WTC11 (cell line): ENCODE measurements around the gene PTP4A1. TPM values are rescaled to one million over a fixed set of nuclear protein-coding genes. Genes with fewer than 3 reads are reported as not detected.

Experiments
- ATAC-seq: fragments of 200-7000 bp; cut with Tn5 transposase; 2 replicates; pipeline ENCODE4 v1.10.0; 2021; ENCODE audit warnings: mild to moderate bottlenecking, moderate library complexity
- CTCF ChIA-PET: fragments of 300-600 bp; sonication (Branson Sonifier 250); formaldehyde crosslinking; loops from one replicate; lab custom pipeline; 2021; ENCODE audit warnings: antibody characterized with exemption; lab: Charles Lee
- POLR2A ChIA-PET: fragments of 350-600 bp; sonication (Branson Sonifier 250); formaldehyde crosslinking; loops from one replicate; lab custom pipeline; 2021; ENCODE audit warnings: antibody characterized with exemption; lab: Charles Lee
- DNase-seq: peaks from one replicate; pipeline ENCODE4 v3.0.0; 2021; ENCODE audit warnings: low spot score
- H3K27ac Mint-ChIP-seq: 2 replicates; pipeline ENCODE4 v1.8.0; 2021; ENCODE audit warnings: mixed read lengths
- H3K27me3 Mint-ChIP-seq: 2 replicates; pipeline ENCODE4 v1.8.0; 2021; ENCODE audit warnings: low read depth, mild to moderate bottlenecking, moderate library complexity, mixed read lengths
- H3K36me3 Mint-ChIP-seq: 2 replicates; pipeline ENCODE4 v1.8.0; 2021; ENCODE audit warnings: mixed read lengths
- H3K4me1 Mint-ChIP-seq: 2 replicates; pipeline ENCODE4 v1.8.0; 2022; ENCODE audit warnings: mixed read lengths
- H3K4me3 Mint-ChIP-seq: 2 replicates; pipeline ENCODE4 v1.8.0; 2021; ENCODE audit warnings: mild to moderate bottlenecking, moderate library complexity, mixed read lengths
- H3K9me3 Mint-ChIP-seq: 2 replicates; pipeline ENCODE4 v1.8.0; 2021; ENCODE audit warnings: mixed read lengths
- GABPB1 ChIP-seq: sonication (generic); formaldehyde crosslinking; IDR thresholded peaks from 2 replicates; pipeline ENCODE4 v1.8.1; 2023; ENCODE audit warnings: mild to moderate bottlenecking, missing genetic modification reagents
- KAT7 ChIP-seq: sonication (generic); formaldehyde crosslinking; IDR thresholded peaks from 2 replicates; pipeline ENCODE4 v1.8.1; 2023; ENCODE audit warnings: missing genetic modification reagents, mild to moderate bottlenecking, borderline replicate concordance
- NFATC4 ChIP-seq: fragments of 250-450 bp; sonication (Bioruptor Pico); IDR thresholded peaks from 2 replicates; pipeline ENCODE4 v1.9.0; 2021; ENCODE audit warnings: mild to moderate bottlenecking
- NR1H2 ChIP-seq: sonication (generic); formaldehyde crosslinking; IDR thresholded peaks from 2 replicates; pipeline ENCODE4 v1.9.0; 2021; ENCODE audit warnings: mild to moderate bottlenecking, moderate library complexity, missing genetic modification reagents
- RELA ChIP-seq: sonication (generic); formaldehyde crosslinking; IDR thresholded peaks from 2 replicates; pipeline ENCODE4 v1.8.1; 2022; ENCODE audit warnings: missing genetic modification reagents, mild to moderate bottlenecking, borderline replicate concordance
- SP1 ChIP-seq: sonication (generic); formaldehyde crosslinking; conservative IDR thresholded peaks from 2 replicates; pipeline ENCODE4 v1.8.1; 2022; ENCODE audit warnings: missing genetic modification reagents
- TCF7 ChIP-seq: sonication (generic); formaldehyde crosslinking; IDR thresholded peaks from 2 replicates; pipeline ENCODE4 v1.8.0; 2022; ENCODE audit warnings: mild to moderate bottlenecking, low read depth, missing genetic modification reagents, moderate library complexity
- total RNA-seq: library from RNA; stranded (reverse); gene quantifications from 3 replicates; pipeline ENCODE4 v1.2.3, GENCODE V29; 2021
- TF ChIP-seq, protein P1 (sequence below): sonication (generic); formaldehyde crosslinking; IDR thresholded peaks from 2 replicates; pipeline ENCODE4 v1.8.1; 2023; ENCODE audit warnings: mild to moderate bottlenecking, missing genetic modification reagents
- TF ChIP-seq, protein P2 (sequence below): fragments of 250-450 bp; sonication (Bioruptor Pico); IDR thresholded peaks from 2 replicates; pipeline ENCODE4 v1.9.0; 2021; ENCODE audit warnings: mild to moderate bottlenecking
- TF ChIP-seq, protein P3 (sequence below): sonication (generic); formaldehyde crosslinking; IDR thresholded peaks from 2 replicates; pipeline ENCODE4 v1.8.0; 2022; ENCODE audit warnings: mild to moderate bottlenecking, missing genetic modification reagents
- TF ChIP-seq, protein P4 (sequence below): sonication (generic); formaldehyde crosslinking; IDR thresholded peaks from 2 replicates; pipeline ENCODE4 v1.8.1; 2022; ENCODE audit warnings: low read depth, missing genetic modification reagents, borderline replicate concordance
- TF ChIP-seq, protein P5 (sequence below): fragments of 250-450 bp; sonication (Bioruptor Pico); IDR thresholded peaks from 2 replicates; pipeline ENCODE4 v2.1.2; 2022; ENCODE audit warnings: mild to moderate bottlenecking, moderate library complexity
- TF ChIP-seq, protein P6 (sequence below): sonication (generic); formaldehyde crosslinking; IDR thresholded peaks from 2 replicates; pipeline ENCODE4 v1.8.1; 2023; ENCODE audit warnings: mild to moderate bottlenecking, moderate library complexity, missing genetic modification reagents
- TF ChIP-seq, protein P7 (sequence below): sonication (generic); formaldehyde crosslinking; IDR thresholded peaks from 2 replicates; pipeline ENCODE4 v1.8.1; 2022; ENCODE audit warnings: missing genetic modification reagents, borderline replicate concordance
- TF ChIP-seq, protein P8 (sequence below): fragments of 200-600 bp; IDR thresholded peaks from 2 replicates; pipeline ENCODE4 v1.8.0; 2022; ENCODE audit warnings: antibody characterized with exemption
- TF ChIP-seq, protein P9 (sequence below): sonication (generic); formaldehyde crosslinking; IDR thresholded peaks from 2 replicates; pipeline ENCODE4 v1.8.0; 2023; ENCODE audit warnings: mild to moderate bottlenecking, missing genetic modification reagents

Gene PTP4A1
- total RNA-seq, 1 experiment from 2014 or later = 56.9 TPM

DNA sequence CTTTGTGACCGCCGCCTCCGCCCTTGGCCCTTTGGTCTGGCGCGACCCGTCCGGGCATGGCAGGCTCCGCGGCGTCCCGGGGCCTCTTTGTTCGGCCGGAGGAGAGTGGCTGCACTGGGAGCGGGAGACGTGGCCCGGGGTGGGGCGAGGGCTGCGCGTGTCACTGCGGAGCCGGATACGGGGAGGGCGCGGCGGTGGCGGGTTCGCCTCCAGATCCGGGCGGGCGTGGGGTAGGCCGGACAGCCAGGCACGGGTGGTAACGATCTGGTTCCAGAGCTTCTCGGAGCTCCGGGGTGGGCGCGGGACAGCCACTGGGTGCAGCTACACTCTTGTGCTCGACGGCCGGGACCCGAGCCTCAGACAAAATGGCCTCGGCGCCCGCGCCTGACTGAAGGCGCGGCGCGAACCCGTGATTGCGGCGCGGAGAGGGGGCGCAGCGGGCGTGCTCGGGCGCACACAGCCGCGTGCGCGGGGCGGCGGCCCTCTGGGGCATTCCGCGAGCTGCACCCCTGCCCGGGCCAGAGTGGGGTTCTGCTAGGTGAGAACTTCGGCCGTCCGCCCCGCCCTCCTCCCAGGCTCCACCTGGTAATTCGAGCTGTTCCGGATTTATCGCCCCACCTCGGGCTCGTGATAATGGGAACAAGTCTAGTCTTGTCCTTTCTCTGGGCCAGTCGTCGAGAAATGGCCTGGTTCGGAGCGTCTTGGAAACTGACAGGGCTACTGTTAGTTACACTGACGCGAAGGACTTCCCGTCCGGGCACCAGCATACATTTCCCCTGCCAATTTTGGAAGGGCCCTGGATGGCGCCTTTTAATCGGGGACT, 1.0 kb downstream of the PTP4A1 start (continued):
- TF ChIP-seq, protein P1, sequence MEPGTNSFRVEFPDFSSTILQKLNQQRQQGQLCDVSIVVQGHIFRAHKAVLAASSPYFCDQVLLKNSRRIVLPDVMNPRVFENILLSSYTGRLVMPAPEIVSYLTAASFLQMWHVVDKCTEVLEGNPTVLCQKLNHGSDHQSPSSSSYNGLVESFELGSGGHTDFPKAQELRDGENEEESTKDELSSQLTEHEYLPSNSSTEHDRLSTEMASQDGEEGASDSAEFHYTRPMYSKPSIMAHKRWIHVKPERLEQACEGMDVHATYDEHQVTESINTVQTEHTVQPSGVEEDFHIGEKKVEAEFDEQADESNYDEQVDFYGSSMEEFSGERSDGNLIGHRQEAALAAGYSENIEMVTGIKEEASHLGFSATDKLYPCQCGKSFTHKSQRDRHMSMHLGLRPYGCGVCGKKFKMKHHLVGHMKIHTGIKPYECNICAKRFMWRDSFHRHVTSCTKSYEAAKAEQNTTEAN = no peak
- TF ChIP-seq KAT7 (CRISPR knock-in tag) (0 out of 2 replicates have a peak, but pooled peaks have one; percentile 59), NR1H2 (no peak), TCF7 (CRISPR knock-in tag) (0 out of 2 replicates have a peak, but pooled peaks have one; percentile 19)
- TF ChIP-seq, protein P2, sequence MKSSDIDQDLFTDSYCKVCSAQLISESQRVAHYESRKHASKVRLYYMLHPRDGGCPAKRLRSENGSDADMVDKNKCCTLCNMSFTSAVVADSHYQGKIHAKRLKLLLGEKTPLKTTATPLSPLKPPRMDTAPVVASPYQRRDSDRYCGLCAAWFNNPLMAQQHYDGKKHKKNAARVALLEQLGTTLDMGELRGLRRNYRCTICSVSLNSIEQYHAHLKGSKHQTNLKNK = no peak
- TF ChIP-seq, protein P3, sequence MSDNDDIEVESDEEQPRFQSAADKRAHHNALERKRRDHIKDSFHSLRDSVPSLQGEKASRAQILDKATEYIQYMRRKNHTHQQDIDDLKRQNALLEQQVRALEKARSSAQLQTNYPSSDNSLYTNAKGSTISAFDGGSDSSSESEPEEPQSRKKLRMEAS = peak; percentile 72; the same call in 1 of the 2 replicates
- TF ChIP-seq, protein P4, sequence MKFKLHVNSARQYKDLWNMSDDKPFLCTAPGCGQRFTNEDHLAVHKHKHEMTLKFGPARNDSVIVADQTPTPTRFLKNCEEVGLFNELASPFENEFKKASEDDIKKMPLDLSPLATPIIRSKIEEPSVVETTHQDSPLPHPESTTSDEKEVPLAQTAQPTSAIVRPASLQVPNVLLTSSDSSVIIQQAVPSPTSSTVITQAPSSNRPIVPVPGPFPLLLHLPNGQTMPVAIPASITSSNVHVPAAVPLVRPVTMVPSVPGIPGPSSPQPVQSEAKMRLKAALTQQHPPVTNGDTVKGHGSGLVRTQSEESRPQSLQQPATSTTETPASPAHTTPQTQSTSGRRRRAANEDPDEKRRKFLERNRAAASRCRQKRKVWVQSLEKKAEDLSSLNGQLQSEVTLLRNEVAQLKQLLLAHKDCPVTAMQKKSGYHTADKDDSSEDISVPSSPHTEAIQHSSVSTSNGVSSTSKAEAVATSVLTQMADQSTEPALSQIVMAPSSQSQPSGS = no peak
- TF ChIP-seq, protein P5, sequence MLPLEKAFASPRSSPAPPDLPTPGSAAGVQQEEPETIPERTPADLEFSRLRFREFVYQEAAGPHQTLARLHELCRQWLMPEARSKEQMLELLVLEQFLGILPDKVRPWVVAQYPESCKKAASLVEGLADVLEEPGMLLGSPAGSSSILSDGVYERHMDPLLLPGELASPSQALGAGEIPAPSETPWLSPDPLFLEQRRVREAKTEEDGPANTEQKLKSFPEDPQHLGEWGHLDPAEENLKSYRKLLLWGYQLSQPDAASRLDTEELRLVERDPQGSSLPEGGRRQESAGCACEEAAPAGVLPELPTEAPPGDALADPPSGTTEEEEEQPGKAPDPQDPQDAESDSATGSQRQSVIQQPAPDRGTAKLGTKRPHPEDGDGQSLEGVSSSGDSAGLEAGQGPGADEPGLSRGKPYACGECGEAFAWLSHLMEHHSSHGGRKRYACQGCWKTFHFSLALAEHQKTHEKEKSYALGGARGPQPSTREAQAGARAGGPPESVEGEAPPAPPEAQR (CRISPR knock-in tag) = no peak
- TF ChIP-seq, protein P6, sequence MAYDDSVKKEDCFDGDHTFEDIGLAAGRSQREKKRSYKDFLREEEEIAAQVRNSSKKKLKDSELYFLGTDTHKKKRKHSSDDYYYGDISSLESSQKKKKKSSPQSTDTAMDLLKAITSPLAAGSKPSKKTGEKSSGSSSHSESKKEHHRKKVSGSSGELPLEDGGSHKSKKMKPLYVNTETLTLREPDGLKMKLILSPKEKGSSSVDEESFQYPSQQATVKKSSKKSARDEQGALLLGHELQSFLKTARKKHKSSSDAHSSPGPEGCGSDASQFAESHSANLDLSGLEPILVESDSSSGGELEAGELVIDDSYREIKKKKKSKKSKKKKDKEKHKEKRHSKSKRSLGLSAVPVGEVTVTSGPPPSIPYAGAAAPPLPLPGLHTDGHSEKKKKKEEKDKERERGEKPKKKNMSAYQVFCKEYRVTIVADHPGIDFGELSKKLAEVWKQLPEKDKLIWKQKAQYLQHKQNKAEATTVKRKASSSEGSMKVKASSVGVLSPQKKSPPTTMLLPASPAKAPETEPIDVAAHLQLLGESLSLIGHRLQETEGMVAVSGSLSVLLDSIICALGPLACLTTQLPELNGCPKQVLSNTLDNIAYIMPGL (CRISPR knock-in tag) = peak; percentile 13; the same call in 1 of the 2 replicates
- TF ChIP-seq, protein P7, sequence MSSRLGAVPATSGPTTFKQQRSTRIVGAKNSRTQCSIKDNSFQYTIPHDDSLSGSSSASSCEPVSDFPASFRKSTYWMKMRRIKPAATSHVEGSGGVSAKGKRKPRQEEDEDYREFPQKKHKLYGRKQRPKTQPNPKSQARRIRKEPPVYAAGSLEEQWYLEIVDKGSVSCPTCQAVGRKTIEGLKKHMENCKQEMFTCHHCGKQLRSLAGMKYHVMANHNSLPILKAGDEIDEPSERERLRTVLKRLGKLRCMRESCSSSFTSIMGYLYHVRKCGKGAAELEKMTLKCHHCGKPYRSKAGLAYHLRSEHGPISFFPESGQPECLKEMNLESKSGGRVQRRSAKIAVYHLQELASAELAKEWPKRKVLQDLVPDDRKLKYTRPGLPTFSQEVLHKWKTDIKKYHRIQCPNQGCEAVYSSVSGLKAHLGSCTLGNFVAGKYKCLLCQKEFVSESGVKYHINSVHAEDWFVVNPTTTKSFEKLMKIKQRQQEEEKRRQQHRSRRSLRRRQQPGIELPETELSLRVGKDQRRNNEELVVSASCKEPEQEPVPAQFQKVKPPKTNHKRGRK (CRISPR knock-in tag) = no peak

DNA sequence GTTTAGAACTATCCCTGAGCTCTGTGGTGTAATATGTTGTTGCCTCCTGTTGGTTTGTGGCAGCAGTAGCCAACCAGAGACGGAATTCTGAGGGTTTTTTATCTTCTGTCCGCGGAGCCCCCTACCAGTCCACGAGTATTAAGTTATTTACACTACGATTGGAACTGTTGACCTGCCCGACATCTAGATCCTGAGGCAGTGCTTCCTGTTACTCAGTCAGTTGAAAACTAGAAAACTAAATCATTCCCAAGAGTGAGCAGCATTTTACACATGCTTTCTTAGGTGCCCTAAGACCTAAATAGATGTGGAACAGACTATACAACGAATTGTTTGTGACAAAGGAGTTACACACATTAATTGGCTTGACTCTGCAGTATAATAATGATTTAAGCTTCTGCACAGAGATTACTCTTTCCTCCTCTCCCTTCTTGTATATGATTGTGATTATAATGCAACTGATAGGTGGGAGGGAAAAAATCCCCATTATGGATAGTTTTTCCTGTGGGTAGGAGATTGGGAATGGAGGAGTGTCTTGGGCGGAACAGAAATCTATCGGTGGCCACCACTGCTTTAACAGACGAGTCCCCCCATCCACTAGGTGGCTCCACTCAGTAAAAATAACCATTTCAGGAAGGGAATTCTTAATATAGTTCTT, 1.7 kb downstream of the PTP4A1 start:
- Mint-ChIP-seq H3K27me3 (peaks cover 22% of the 10 kb centered on the region; the same call in 1 of the 2 replicates), H3K4me1 (peaks cover 30% of the 10 kb centered on the region), H3K4me3 (peak overlapping the region; percentile 94), H3K36me3 (peaks cover 30% of the 10 kb centered on the region), H3K27ac (peak overlapping the region; percentile 99), H3K9me3 (no peaks in the 10 kb centered on the region)
- peak; percentile 29 for DNase-seq
- POLR2A ChIA-PET = interaction anchor here (0.7 to 2.2 kb wide), 6 partner anchors 24 to 106 kb away, joined by 3 to 17 read pairs (median 7); partner anchors contain the start of gene PHF3
- CTCF ChIA-PET = interaction anchor here (0.6 to 2.3 kb wide), 9 partner anchors 9 to 907 kb away, joined by 3 to 16 read pairs (median 3); no protein-coding TSS in a partner anchor
- TF ChIP-seq SP1 (no peak), NFATC4 (CRISPR knock-in tag) (no peak), RELA (no peak), GABPB1 (CRISPR knock-in tag) (peak; percentile 48; the same call in 1 of the 2 replicates)
- TF ChIP-seq, protein P5 (CRISPR knock-in tag) = no peak
- TF ChIP-seq, protein P8, sequence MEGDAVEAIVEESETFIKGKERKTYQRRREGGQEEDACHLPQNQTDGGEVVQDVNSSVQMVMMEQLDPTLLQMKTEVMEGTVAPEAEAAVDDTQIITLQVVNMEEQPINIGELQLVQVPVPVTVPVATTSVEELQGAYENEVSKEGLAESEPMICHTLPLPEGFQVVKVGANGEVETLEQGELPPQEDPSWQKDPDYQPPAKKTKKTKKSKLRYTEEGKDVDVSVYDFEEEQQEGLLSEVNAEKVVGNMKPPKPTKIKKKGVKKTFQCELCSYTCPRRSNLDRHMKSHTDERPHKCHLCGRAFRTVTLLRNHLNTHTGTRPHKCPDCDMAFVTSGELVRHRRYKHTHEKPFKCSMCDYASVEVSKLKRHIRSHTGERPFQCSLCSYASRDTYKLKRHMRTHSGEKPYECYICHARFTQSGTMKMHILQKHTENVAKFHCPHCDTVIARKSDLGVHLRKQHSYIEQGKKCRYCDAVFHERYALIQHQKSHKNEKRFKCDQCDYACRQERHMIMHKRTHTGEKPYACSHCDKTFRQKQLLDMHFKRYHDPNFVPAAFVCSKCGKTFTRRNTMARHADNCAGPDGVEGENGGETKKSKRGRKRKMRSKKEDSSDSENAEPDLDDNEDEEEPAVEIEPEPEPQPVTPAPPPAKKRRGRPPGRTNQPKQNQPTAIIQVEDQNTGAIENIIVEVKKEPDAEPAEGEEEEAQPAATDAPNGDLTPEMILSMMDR = peak; percentile 46
- TF ChIP-seq, protein P9, sequence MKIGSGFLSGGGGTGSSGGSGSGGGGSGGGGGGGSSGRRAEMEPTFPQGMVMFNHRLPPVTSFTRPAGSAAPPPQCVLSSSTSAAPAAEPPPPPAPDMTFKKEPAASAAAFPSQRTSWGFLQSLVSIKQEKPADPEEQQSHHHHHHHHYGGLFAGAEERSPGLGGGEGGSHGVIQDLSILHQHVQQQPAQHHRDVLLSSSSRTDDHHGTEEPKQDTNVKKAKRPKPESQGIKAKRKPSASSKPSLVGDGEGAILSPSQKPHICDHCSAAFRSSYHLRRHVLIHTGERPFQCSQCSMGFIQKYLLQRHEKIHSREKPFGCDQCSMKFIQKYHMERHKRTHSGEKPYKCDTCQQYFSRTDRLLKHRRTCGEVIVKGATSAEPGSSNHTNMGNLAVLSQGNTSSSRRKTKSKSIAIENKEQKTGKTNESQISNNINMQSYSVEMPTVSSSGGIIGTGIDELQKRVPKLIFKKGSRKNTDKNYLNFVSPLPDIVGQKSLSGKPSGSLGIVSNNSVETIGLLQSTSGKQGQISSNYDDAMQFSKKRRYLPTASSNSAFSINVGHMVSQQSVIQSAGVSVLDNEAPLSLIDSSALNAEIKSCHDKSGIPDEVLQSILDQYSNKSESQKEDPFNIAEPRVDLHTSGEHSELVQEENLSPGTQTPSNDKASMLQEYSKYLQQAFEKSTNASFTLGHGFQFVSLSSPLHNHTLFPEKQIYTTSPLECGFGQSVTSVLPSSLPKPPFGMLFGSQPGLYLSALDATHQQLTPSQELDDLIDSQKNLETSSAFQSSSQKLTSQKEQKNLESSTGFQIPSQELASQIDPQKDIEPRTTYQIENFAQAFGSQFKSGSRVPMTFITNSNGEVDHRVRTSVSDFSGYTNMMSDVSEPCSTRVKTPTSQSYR (CRISPR knock-in tag) = no peak
- TF ChIP-seq, all 79 proteins: peak for 2
- peak; percentile 2; the same call in 1 of the 2 replicates for ATAC-seq
